OCI-LY7 (cell line): ENCODE data around the gene SLC5A1.

Experiments used
- EZH2phosphoT487 ChIP-seq: fragments of 200-600 bp; sonication (generic); IDR thresholded peaks from 2 replicates; pipeline ENCODE4 v1.6.1; 2018; ENCODE audit warnings: low read depth, borderline replicate concordance, mild to moderate bottlenecking, mixed run types, antibody characterized with exemption, low read length, moderate library complexity, mixed read lengths
- TF ChIP-seq, protein P1 (sequence below): fragments of 200-600 bp; sonication (generic); conservative IDR thresholded peaks from 2 replicates; pipeline ENCODE4 v1.5.1; 2014; ENCODE audit warnings: mild to moderate bottlenecking, antibody characterized with exemption, low read length, moderate library complexity, mixed read lengths

DNA sequence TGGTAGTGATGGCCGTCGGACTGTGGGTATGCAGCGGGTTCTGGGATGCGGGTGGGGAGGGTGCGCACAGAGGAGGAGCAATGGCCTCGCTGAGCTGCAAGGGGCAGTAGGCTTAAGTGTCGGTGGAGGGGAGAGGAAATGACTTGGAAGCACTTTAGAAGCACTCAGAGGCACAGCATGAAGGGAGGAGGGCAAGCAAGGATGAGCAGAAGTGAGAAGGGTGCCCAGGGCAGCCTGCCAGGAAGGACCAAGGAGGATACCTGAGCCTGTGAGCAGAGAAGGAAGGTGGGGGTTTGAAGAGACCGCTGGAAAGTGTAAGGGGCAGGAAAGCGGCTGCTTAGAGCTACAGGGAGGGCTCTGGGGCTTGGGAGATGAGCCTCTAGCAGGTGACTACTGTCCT, 330 bp downstream of the SLC5A1 start:
- TF ChIP-seq, protein P1, sequence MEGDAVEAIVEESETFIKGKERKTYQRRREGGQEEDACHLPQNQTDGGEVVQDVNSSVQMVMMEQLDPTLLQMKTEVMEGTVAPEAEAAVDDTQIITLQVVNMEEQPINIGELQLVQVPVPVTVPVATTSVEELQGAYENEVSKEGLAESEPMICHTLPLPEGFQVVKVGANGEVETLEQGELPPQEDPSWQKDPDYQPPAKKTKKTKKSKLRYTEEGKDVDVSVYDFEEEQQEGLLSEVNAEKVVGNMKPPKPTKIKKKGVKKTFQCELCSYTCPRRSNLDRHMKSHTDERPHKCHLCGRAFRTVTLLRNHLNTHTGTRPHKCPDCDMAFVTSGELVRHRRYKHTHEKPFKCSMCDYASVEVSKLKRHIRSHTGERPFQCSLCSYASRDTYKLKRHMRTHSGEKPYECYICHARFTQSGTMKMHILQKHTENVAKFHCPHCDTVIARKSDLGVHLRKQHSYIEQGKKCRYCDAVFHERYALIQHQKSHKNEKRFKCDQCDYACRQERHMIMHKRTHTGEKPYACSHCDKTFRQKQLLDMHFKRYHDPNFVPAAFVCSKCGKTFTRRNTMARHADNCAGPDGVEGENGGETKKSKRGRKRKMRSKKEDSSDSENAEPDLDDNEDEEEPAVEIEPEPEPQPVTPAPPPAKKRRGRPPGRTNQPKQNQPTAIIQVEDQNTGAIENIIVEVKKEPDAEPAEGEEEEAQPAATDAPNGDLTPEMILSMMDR: no peak
- no peak for TF ChIP-seq EZH2phosphoT487
